Measurements from ENCODE around the gene CRKL.
A peak's percentile ranks its signal among the peaks of the same experiment; 100 is the strongest.

- TF ChIP-seq CTCF (IDR thresholded peaks at IDR 0.05) (no peak), RNF2 (IDR thresholded peaks at IDR 0.05; ENCODE audit: borderline replicate concordance, low read depth) (no peak), POLR2A (IDR thresholded peaks at IDR 0.05; ENCODE audit: low read length) (peak; percentile 66), EP300 (IDR thresholded peaks at IDR 0.05) (no peak), BHLHE40 (IDR thresholded peaks at IDR 0.05; ENCODE audit: low read depth, low read length) (no peak), RAD21 (conservative IDR thresholded peaks at IDR 0.05 in 1 of 2, IDR thresholded peaks at IDR 0.05 in 1 of 2) (no peak), RFX5 (IDR thresholded peaks at IDR 0.05) (no peak), GATA3 (IDR thresholded peaks at IDR 0.05; ENCODE audit: borderline replicate concordance) (no peak), MAFK (IDR thresholded peaks at IDR 0.05; ENCODE audit: partially characterized antibody) (no peak), SMC3 (IDR thresholded peaks at IDR 0.05) (no peak), REST (IDR thresholded peaks at IDR 0.05) (no peak), JUN (IDR thresholded peaks at IDR 0.05) (peak in 1 of 2 experiments; percentile 37; a peak in 1 of 5 replicates), NR3C1 (IDR thresholded peaks at IDR 0.05) (no peak)
Measured at GRCh38 chr22:20957683-20958431, 40.6 kb downstream of the CRKL start.

All from A549 (cell line).